ENCODE data around the gene STEAP4. TPM values are rescaled to one million over a fixed set of nuclear protein-coding genes. Genes with fewer than 3 reads are reported as not detected.

The STEAP4 gene
- total and polyA plus RNA-seq, 3 donors from 2014 or later, result 15.2 to 27.1 (median 16.2) TPM

- Histone ChIP-seq H3K36me3 (ENCODE audit: low read depth, missing control alignments) (no peaks in the 10 kb centered on the region), H3K4me3 (no peak overlapping the region), H3K27ac (no peak overlapping the region), H3K4me1 (peaks cover 18% of the 10 kb centered on the region), H3K9me3 (no peaks in the 10 kb centered on the region), H3K27me3 (no peaks in the 10 kb centered on the region)
- TF ChIP-seq, protein P1, sequence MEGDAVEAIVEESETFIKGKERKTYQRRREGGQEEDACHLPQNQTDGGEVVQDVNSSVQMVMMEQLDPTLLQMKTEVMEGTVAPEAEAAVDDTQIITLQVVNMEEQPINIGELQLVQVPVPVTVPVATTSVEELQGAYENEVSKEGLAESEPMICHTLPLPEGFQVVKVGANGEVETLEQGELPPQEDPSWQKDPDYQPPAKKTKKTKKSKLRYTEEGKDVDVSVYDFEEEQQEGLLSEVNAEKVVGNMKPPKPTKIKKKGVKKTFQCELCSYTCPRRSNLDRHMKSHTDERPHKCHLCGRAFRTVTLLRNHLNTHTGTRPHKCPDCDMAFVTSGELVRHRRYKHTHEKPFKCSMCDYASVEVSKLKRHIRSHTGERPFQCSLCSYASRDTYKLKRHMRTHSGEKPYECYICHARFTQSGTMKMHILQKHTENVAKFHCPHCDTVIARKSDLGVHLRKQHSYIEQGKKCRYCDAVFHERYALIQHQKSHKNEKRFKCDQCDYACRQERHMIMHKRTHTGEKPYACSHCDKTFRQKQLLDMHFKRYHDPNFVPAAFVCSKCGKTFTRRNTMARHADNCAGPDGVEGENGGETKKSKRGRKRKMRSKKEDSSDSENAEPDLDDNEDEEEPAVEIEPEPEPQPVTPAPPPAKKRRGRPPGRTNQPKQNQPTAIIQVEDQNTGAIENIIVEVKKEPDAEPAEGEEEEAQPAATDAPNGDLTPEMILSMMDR (IDR thresholded peaks at IDR 0.05), result no peak
- TF ChIP-seq POLR2A (IDR thresholded peaks at IDR 0.05), result no peak
- intact Hi-C loops (cut with DNase I; ENCODE audit: low total_unique reads), result no loop called here
- DNase-seq, result no peak
- WGBS, 2 donors, result 90 to 96% methylated on average over 3 of the region's 3 CpGs
These were observed 1.1 kb upstream of the STEAP4 start for GRCh38 chr7:88307823-88308222.

GRCh38 chr7:88307412-88307811, 718 bp upstream of the STEAP4 start:
- 35 to 73% methylated on average over 2 of the region's 2 CpGs for WGBS, 2 donors
- H3K4me1 ChIP-seq, result peaks cover 18% of the 10 kb centered on the region
- H3K9me3 ChIP-seq, result no peaks in the 10 kb centered on the region
- intact Hi-C loops (cut with DNase I; ENCODE audit: low total_unique reads), result no loop called here
- peak overlapping the region in 1 of 2 donors; percentile 66 for H3K4me3 ChIP-seq
- no peaks in the 10 kb centered on the region for H3K27me3 ChIP-seq
- TF ChIP-seq, protein P1 (IDR thresholded peaks at IDR 0.05), result no peak
- no peak for TF ChIP-seq POLR2A (IDR thresholded peaks at IDR 0.05)
- H3K27ac ChIP-seq, result no peak overlapping the region
- H3K36me3 ChIP-seq (ENCODE audit: low read depth, missing control alignments), result no peaks in the 10 kb centered on the region
- no peak for DNase-seq

DNA sequence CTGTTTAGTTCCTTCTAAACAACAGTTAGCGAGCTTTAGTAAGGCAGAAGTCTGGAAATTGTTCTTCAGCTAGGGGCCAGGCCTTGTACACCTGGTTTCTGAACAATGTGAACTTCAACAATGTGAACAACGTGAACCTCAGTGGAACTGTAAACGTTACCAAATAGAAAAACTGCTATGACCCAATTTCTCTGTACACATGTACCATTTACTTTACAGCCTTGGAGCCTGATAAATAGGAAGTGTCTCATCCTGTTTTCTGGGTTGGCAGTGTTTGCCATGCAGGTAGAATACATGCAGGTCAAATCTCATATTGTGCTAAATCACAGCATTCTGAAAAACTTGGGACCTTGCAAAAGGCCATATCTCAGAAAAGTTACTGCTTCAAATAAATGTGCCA, 1.6 kb downstream of the STEAP4 start:
- TF ChIP-seq, protein P1 (IDR thresholded peaks at IDR 0.05), result no peak
- no peak for TF ChIP-seq POLR2A (IDR thresholded peaks at IDR 0.05)
- DNase-seq, result no peak
- 54 to 60% methylated on average over 3 of the region's 3 CpGs for WGBS, 2 donors
- Histone ChIP-seq H3K4me1 (peaks cover 14% of the 10 kb centered on the region), H3K36me3 (ENCODE audit: low read depth, missing control alignments) (no peaks in the 10 kb centered on the region), H3K9me3 (no peaks in the 10 kb centered on the region), H3K4me3 (no peak overlapping the region), H3K27ac (peak overlapping the region in 1 of 2 donors; percentile 41), H3K27me3 (no peaks in the 10 kb centered on the region)
- intact Hi-C loops (cut with DNase I; ENCODE audit: low total_unique reads), result no loop called here

- no peak overlapping the region for H3K4me3 ChIP-seq
- TF ChIP-seq, protein P1 (IDR thresholded peaks at IDR 0.05), result no peak
- no peak for TF ChIP-seq POLR2A (IDR thresholded peaks at IDR 0.05)
- H3K36me3 ChIP-seq (ENCODE audit: low read depth, missing control alignments), result no peaks in the 10 kb centered on the region
- H3K27ac ChIP-seq, result no peak overlapping the region
- H3K27me3 ChIP-seq, result no peaks in the 10 kb centered on the region
- intact Hi-C loops (cut with DNase I; ENCODE audit: low total_unique reads), result no loop called here
- H3K4me1 ChIP-seq, result peaks cover 12% of the 10 kb centered on the region
- no peaks in the 10 kb centered on the region for H3K9me3 ChIP-seq
- 53 to 57% methylated on average over 6 of the region's 6 CpGs for WGBS, 2 donors
- DNase-seq, result no peak
These were observed 4.2 kb downstream of the STEAP4 start for GRCh38 chr7:88302486-88302885.

- Histone ChIP-seq H3K36me3 (ENCODE audit: low read depth, missing control alignments) (no peaks in the 10 kb centered on the region), H3K27ac (no peak overlapping the region), H3K27me3 (no peaks in the 10 kb centered on the region), H3K4me1 (peaks cover 12% of the 10 kb centered on the region), H3K9me3 (no peaks in the 10 kb centered on the region), H3K4me3 (no peak overlapping the region)
- no peak for TF ChIP-seq POLR2A (IDR thresholded peaks at IDR 0.05)
- TF ChIP-seq, protein P1 (IDR thresholded peaks at IDR 0.05), result no peak
- no peak for DNase-seq
- intact Hi-C loops (cut with DNase I; ENCODE audit: low total_unique reads), result no loop called here
- WGBS, 2 donors, result 65 to 66% methylated on average over 1 of the region's 1 CpG
These were observed 4.8 kb downstream of the STEAP4 start for GRCh38 chr7:88301924-88302323.

All from testis (tissue), 3 donors.